Activated CD8-positive, alpha-beta T cell treated with anti-CD3 and anti-CD28 coated beads for 36 hours (primary cell): Measurements from ENCODE around the gene LCN6. TPM values are rescaled to one million over a fixed set of nuclear protein-coding genes. Genes with fewer than 3 reads are reported as not detected.

ENCODE experiments used
- ATAC-seq: fragments of 200-7000 bp; cut with Tn5 transposase; one replicate; pipeline ENCODE4 v1.10.0; 2021; ENCODE audit warnings: mild to moderate bottlenecking, moderate library complexity
- CTCF ChIA-PET: fragments of 350-600 bp; sonication (Branson Sonifier 250); formaldehyde crosslinking; loops from one replicate; lab custom pipeline; 2021; ENCODE audit warnings: antibody characterized with exemption; lab: Charles Lee
- POLR2A ChIA-PET: fragments of 350-600 bp; sonication (Branson Sonifier 250); formaldehyde crosslinking; loops from one replicate; lab custom pipeline; 2021; ENCODE audit warnings: antibody characterized with exemption; lab: Charles Lee
- DNase-seq: peaks from one replicate; pipeline ENCODE4 v3.0.0-alpha.2; 2020
- H3K27ac Mint-ChIP-seq: one replicate; pipeline ENCODE4 v1.8.0; 2021; ENCODE audit warnings: mild to moderate bottlenecking, mixed read lengths
- H3K27me3 Mint-ChIP-seq: one replicate; pipeline ENCODE4 v1.8.0; 2021; ENCODE audit warnings: mixed read lengths
- H3K36me3 Mint-ChIP-seq: one replicate; pipeline ENCODE4 v1.8.0; 2021; ENCODE audit warnings: low read depth, mixed read lengths
- H3K4me1 Mint-ChIP-seq: one replicate; pipeline ENCODE4 v1.8.0; 2021; ENCODE audit warnings: low read depth, mixed read lengths
- H3K4me3 Mint-ChIP-seq: one replicate; pipeline ENCODE4 v1.8.0; 2021; ENCODE audit warnings: mild to moderate bottlenecking, moderate library complexity, mixed read lengths
- H3K9me3 Mint-ChIP-seq: one replicate; pipeline ENCODE4 v1.8.0; 2021; ENCODE audit warnings: mixed read lengths
- CTCF ChIP-seq: fragments of 200-600 bp; IDR thresholded peaks from one replicate; pipeline ENCODE4 v1.8.0; 2022; ENCODE audit warnings: antibody characterized with exemption, mild to moderate bottlenecking
- intact Hi-C: fragments of 100-400 bp; cut with micrococcal nuclease; formaldehyde crosslinking; loops from one replicate; pipeline ENCODE4 v1.10.0; 2022
- total RNA-seq, 2 experiments: library from RNA; stranded (reverse); gene quantifications; one replicate each; pipeline ENCODE4 v1.2.3, GENCODE V29; 2021

LCN6 gene
- total RNA-seq, 2 experiments from 2014 or later, result not detected

- POLR2A ChIA-PET, result interaction anchor here (1.2 to 5.6 kb wide), 13 partner anchors 9 to 65 kb away, joined by 3 to 44 read pairs (median 7); partner anchors contain the start of gene LCN6
Observed at GRCh38 chr9:136729144-136729543, 19.2 kb downstream of the LCN6 start.

GRCh38 chr9:136728548-136729123, 19.7 kb downstream of the LCN6 start:
- H3K4me3 Mint-ChIP-seq, result peak overlapping the region; percentile 100
- no peaks in the 10 kb centered on the region for H3K27me3 Mint-ChIP-seq
- POLR2A ChIA-PET, result interaction anchor here (0.5 to 5.6 kb wide), 26 partner anchors 7 to 306 kb away, joined by 3 to 44 read pairs (median 4); partner anchors contain the start of gene LCN6
- intact Hi-C loops, result no loop called here
- H3K27ac Mint-ChIP-seq, result no peak overlapping the region
- H3K9me3 Mint-ChIP-seq, result no peaks in the 10 kb centered on the region
- DNase-seq, result no peak
- CTCF ChIA-PET, result interaction anchor here (0.7 to 4.4 kb wide), 16 partner anchors 11 to 359 kb away, joined by 3 to 15 read pairs (median 3); partner anchors contain the start of gene LCN10
- no peak for TF ChIP-seq CTCF
- ATAC-seq, result peak; percentile 8
- H3K36me3 Mint-ChIP-seq, result peaks cover 34% of the 10 kb centered on the region
- H3K4me1 Mint-ChIP-seq, result peaks cover 45% of the 10 kb centered on the region

More at GRCh38 chr9:136729144-136729543, 19.2 kb downstream of the LCN6 start:
- ATAC-seq (peak; percentile 43), DNase-seq (peak; percentile 44)
- TF ChIP-seq CTCF, result no peak
- peaks cover 29% of the 10 kb centered on the region for H3K36me3 Mint-ChIP-seq
- no peaks in the 10 kb centered on the region for H3K27me3 Mint-ChIP-seq
- peak overlapping the region; percentile 100 for H3K4me3 Mint-ChIP-seq
- CTCF ChIA-PET, result interaction anchor here (0.7 to 4.4 kb wide), 14 partner anchors 11 to 359 kb away, joined by 3 to 15 read pairs (median 4); partner anchors contain the start of gene LCN10
- peaks cover 45% of the 10 kb centered on the region for H3K4me1 Mint-ChIP-seq
- no peaks in the 10 kb centered on the region for H3K9me3 Mint-ChIP-seq
- no peak overlapping the region for H3K27ac Mint-ChIP-seq
- intact Hi-C loops, result no loop called here

GRCh38 chr9:136728080-136728547, 20.2 kb downstream of the LCN6 start:
- Mint-ChIP-seq H3K4me3 (peak overlapping the region; percentile 100), H3K27ac (no peak overlapping the region), H3K27me3 (no peaks in the 10 kb centered on the region), H3K36me3 (peaks cover 39% of the 10 kb centered on the region), H3K4me1 (peaks cover 46% of the 10 kb centered on the region), H3K9me3 (no peaks in the 10 kb centered on the region)
- peak; percentile 90 for TF ChIP-seq CTCF
- intact Hi-C loops, result no loop called here
- CTCF ChIA-PET, result interaction anchor here (0.9 to 4.4 kb wide), 8 partner anchors 10 to 180 kb away, joined by 3 to 15 read pairs (median 3); no protein-coding TSS in a partner anchor
- DNase-seq (peak; percentile 90), ATAC-seq (peak; percentile 77)
- POLR2A ChIA-PET, result interaction anchor here (0.5 to 5.6 kb wide), 32 partner anchors 8 to 401 kb away, joined by 3 to 44 read pairs (median 4); partner anchors contain the start of gene LCN6

- POLR2A ChIA-PET, result interaction anchor here (0.5 to 5.6 kb wide), 23 partner anchors 8 to 375 kb away, joined by 3 to 44 read pairs (median 5); no protein-coding TSS in a partner anchor
- CTCF ChIA-PET, result interaction anchor here (0.9 to 4.4 kb wide), 12 partner anchors 8 to 193 kb away, joined by 3 to 15 read pairs (median 3); partner anchors contain the start of gene LCN8
- peak; percentile 45 for ATAC-seq
- Mint-ChIP-seq H3K27ac (peak overlapping the region; percentile 97), H3K4me1 (peaks cover 40% of the 10 kb centered on the region), H3K27me3 (no peaks in the 10 kb centered on the region), H3K4me3 (peak overlapping the region; percentile 100), H3K9me3 (no peaks in the 10 kb centered on the region), H3K36me3 (peaks cover 40% of the 10 kb centered on the region)
- DNase-seq, result peak; percentile 70
- intact Hi-C loops, result no loop called here
- TF ChIP-seq CTCF, result peak; percentile 63
Observed at GRCh38 chr9:136726631-136727191, 21.6 kb downstream of the LCN6 start.
